Measurements from ENCODE around the gene TADA3.
A peak's percentile ranks its signal among the peaks of the same experiment; 100 is the strongest.
"Not testable (repeated sequence)": the region's sequence is repeated elsewhere in the genome, so short reads cannot be mapped to it uniquely, and the experiment has no call there.

Gene TADA3

GRCh38 chr3:9783954-9784353 is 8.3 kb downstream of the TADA3 start:
- no peak for DNase-seq

DNA sequence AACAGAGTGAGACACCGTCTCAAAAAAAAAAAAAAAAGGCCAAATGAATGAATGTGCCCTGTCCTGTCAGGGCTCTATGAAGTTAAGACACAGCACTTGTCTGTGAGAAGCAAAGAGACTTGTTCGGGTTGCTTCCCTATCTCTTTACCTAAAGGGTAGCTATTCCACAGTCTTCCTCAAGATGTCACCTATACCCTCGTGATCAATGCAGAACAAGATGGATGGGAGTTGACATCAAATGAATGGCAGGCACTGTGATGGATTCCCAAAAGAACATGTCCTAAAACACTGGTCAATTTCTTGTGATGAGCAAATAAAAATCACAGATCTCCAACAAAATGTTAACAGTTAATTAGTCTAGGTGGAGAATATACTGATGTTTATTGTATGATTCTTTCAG is 9.5 kb downstream of the TADA3 start:
- DNase-seq: no peak

- no peak for DNase-seq
These were observed 10.2 kb downstream of the TADA3 start for GRCh38 chr3:9781978-9782603.

DNA sequence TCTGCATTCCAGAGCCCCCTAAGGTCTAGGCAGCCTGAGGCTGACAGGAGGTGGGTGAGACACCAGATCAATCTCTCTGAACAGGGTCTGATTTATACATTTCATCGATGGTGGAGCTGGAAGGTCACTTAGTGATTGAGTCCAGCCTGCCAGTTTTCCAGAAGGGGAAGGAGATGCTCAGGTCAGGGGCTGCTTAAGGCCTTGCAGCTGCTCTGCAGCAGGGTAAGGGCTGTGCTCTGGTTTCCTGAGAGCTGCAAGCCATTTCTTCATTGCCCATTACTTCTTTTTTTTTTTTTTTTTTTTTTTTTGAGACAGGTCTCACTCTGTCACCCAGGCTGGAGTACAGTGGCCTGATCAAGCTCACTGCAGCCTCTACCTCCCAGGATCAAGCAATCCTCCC is 10.7 kb downstream of the TADA3 start:
- DNase-seq: no peak

- DNase-seq: no peak
These were observed 11.4 kb downstream of the TADA3 start for GRCh38 chr3:9780910-9781309.

GRCh38 chr3:9780458-9780812 is 11.8 kb downstream of the TADA3 start:
- DNase-seq: no peak

DNA sequence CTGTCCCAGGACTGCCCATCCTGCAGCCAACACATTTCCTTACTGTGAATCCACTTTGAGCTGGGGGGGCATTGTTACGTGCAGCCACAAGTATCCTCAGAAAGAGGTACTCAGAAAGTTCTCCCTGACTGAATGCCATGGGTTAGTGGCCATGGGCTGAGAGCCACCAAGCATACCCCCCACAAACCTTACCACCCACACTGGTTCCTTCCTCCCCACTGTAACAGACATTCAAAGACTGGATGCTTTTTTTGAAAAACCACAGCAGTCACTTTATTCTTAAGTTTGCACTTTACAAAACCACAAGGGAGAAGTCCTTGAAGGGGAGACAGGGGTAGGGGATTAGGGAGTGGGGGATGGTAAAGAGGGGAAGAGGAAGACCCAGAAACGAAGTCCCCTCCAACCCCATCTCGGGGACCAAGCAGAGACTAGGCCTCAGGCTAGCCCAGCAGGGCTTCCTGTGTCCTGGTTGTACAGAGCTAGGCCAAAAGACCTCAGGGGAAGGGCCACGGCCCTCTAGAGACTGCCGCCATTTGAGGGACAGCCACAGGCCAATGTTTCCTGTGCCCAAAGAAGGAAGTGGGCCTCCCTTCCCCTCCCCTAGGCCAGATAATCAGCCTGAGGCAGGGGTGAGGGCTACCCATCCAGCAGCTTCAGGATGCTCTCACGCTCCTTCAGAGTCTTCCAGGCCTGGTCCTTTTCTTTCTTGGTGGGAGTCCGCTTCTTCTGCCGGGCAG is 12.4 kb downstream of the TADA3 start:
- DNase-seq: no peak

- no peak for DNase-seq
These were observed 13.1 kb downstream of the TADA3 start for GRCh38 chr3:9779075-9779593.

DNA sequence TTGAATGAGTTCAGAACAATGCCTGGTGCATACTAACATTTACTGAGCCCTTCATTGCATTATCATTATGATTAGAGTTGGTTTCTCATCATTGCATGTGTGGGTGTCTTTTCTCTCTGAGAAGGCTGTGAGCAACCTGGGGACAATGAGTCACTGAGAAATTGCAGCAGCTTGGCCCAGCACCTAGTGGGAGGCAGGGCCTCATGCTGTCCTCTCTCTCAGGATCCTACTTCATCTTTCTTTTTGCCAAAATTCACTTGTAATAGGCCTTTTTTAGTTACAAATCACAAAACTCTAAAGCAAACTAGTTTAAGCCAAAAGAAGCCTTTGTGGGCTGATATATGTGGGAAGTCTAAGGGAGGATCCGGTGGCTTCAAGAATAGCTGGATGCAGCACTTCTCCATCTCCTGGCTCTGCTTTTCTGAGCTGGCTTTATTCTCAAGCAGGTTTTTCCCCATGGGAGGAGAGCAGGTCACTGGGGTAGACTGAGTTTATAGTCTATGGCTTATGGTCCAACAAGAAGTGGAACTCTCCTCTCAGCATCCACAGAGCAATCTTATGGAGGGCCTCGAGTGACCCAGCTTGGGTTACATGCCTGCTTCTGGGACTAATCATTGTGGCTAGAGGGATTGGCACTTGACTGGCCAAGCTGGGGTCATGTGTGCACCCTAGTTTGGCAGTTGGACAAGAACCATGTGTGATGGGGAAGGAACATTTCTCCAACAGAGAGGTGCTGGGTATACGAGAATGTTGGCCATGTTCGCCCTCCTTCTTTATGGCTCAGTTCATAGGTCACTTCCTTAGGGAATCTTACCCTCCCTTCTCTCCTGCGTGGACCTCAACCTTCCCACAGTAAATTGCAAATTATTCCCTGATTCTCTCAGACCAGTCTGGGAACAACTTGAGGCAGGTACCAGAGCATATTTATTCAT is 13.9 kb downstream of the TADA3 start:
- DNase-seq: no peak

DNA sequence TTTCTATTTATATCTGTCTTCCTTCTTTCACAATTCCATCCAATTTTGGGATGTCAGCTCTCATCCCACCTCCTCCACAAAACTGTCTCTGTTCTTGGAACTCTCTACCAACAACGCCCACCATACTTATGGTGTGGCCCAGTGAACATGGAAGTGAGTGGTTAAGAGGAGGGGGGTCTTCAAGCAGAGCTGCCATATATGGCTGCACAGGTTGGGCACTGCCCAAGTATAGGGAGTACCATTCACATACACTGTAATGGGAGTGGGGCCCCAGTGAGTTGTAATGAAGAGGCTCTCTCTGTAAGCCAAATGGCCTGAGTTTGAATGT is 14.6 kb downstream of the TADA3 start:
- no peak for DNase-seq

DNA sequence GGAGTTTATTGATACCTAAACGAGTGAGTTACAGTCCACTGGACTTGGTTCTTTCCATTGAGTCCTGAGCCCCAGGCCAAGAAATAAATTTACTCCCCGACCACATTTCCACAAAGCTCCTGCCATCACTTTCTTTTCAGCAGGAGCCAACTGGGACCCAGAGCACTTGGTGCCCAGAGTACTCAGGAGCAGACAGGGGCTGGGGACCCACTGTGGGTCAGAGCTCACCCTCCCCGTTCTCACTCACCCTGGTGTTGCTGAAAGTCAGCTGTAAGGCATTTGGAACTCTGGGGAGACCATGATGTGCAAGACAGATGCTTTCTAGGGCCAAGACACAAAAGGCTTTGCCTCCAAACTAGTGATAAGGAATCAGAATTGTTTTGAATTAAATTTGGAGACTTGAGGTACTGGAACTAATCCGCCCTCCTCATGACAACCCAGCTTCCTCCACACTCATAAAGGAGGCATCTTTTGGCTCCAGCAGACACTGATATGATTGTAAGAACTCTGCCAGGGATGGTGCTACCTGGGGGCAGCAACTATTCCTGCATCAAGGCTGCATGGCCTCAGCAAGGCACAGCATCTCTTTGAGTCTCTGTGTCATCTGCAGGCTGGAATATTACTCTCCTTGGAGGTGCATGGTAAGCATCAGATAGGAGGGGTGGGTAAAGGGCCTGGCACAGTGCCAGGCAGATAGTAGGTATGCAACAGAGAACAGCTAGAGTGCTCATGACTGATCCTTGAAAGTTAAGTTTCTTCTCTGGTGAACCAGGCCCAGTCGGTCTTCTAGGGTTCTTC is 15.2 kb downstream of the TADA3 start:
- DNase-seq: no peak

- DNase-seq: not testable (repeated sequence)
These were observed 21.3 kb downstream of the TADA3 start for GRCh38 chr3:9771007-9771406.

DNA sequence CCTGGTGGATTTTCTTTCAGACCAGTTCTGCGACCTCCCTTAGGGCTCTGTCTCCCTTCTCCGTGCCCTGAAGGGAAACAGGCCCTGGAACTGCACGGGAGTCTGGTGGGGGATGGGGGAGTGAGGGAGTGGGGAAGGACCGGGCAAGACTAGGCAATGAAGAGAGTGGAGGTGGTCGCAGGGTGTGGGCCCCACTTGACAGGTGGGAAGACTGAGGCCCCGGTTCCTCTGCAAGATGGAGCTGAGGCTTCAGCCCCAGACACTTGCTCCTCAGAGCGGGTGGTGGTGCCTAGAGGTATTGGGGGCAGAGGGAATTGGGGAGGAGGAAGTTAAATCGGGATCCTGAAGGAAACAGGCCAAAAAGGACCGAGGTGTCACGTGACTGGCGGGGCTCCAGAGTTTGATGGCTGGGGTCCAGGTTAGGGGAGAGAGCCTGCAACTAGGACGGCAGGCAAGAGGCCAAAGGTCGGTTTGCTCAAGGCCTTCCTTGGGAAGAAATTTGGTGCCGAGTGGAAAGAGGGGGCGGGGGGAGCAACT is 21.9 kb downstream of the TADA3 start:
- DNase-seq: peak; percentile 79

DNA sequence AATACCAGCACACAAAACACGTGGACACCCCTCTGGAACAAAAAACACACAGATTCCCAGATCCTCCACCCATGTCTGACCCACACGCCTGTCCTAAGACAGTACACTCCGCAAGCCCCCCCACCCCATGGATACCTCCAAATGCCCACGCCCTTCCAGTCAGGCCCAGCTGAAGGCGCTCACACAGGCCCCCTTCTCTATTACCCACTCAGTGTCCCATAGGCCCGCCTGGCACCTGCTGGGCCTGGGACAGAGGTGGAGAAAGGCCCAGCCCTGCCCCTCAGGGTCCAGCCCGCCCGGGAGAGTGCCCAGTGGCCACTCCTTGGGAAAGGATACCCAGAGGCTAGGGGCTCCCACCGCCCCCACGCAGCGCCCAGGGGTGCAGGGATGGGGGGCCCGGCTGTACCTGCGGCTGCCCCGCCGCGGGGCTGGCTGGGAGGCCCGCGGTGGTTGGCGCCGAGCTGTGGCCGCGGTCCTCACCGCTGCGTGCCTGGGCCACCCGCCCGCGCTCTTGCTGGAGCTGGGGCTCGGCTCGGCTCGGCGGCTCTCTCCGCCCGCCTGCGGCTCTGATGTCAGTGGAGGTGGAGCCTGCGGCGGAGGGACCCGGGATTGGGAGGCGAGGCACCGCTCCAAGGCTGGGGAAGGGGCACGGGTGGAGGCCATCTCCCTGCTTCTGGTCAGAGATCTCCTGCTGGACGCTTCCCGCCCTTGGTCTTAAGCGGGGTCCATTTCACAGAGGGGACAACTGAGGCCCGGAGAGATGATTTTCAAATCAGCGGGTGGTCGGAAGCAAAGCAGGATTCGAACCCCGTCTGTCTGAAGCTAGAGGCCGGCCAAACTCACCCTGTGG is 22.6 kb downstream of the TADA3 start, which contains the start of gene CAMK1:
TSS of gene CAMK1 (minus strand) at position 522 of the 850 bp plus-strand sequence. CDS start 2,198 bp downstream, outside the sequence.
- peak; percentile 90 for DNase-seq

DNA sequence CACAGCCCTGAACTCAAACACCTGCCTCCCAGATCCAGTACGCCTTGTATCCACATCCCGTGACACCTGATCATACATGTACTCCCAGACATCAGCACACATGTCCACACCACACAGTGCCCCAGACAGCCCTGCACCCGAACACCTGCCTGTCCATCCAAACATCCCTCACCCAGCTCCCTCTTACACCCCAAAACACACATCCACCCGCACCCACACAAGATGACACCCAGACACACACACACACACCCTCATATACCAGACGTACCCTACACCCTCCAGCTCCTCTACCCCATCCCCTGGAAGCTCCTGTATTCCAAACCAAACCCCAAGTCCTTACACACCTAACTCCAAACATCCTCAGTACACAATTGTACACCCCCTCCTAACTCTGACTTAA is 23.3 kb downstream of the TADA3 start:
- no peak for DNase-seq

DNA sequence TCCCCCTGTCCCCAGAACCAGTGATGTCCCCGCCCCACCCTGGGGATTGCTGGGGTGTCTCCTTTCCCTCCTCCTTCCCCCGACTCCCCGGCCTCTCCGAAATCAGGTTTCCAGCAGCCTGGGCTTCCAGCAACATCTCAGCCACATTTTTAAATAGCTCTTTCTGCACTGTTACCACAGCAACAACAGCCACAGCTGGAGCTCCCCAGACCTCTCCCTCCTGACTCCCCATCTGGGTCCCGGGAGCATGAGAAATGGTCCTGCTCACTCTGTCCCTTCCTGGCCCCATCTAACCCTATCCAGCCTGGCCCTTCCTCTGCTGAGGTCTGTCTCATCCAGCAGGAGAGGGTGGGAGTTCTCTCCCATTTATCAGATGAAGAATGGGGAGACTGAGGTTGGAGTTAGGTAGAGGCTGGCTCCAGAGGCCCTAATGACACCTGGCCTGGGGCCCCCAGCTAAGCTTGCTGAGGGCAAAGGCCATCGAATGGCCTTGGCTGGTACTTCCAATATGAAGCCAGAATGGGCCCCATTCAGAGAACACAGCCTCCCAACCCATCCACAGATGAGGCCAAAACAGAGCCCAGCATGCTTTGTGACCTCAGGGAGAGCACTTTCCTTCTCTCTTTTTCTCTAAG is 24.0 kb downstream of the TADA3 start:
- no peak for DNase-seq

GRCh38 chr3:9767418-9767817 is 24.9 kb downstream of the TADA3 start:
- DNase-seq: no peak

GRCh38 chr3:9765865-9766264 is 26.4 kb downstream of the TADA3 start:
- DNase-seq: no peak

DNA sequence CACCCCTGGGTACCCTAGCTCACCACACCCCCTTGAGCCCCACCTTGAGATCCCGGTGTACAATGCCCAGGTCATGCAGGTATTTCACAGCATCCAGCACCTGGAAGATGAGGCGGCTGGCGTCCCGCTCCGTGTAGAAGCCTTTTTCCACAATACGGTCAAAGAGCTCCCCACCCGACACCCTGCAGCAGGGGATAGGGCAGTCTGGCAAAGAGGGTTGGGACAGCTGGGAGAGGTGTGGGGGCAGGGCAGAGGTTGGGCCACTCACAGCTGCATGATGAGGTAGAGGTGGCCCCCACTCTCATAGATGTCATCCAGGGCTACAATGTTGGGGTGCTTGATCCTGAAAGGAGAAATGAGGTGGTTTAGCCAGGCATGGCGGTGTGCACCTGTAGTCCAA is 29.4 kb downstream of the TADA3 start:
- DNase-seq: no peak

GRCh38 chr3:9761919-9762318 is 30.4 kb downstream of the TADA3 start:
- DNase-seq: no peak
